ENCODE measurements around the gene BRCA2.
"Not testable (repeated sequence)": the region's sequence is repeated elsewhere in the genome, so short reads cannot be mapped to it uniquely, and the experiment has no call there.

Gene BRCA2

GRCh38 chr13:32317716-32318465, 2.6 kb downstream of the BRCA2 start:
- no peak overlapping the region for H3K4me3 ChIP-seq (replicated peaks in 1 of 2; ENCODE audit: low read depth in 2 of 2, low read length in 2 of 2)
- TF ChIP-seq CTCF (IDR thresholded peaks at IDR 0.05; ENCODE audit: low read depth, low read length), result no peak
- DNase-seq (ENCODE audit: low read depth in 2 of 2), result no peak

GRCh38 chr13:32320528-32320927, 5.2 kb downstream of the BRCA2 start:
- H3K4me3 ChIP-seq (replicated peaks in 1 of 2; ENCODE audit: low read depth in 2 of 2, low read length in 2 of 2), result no peak overlapping the region
- TF ChIP-seq CTCF (IDR thresholded peaks at IDR 0.05; ENCODE audit: low read depth, low read length), result no peak
- no peak for DNase-seq (ENCODE audit: low read depth in 2 of 2)

DNA sequence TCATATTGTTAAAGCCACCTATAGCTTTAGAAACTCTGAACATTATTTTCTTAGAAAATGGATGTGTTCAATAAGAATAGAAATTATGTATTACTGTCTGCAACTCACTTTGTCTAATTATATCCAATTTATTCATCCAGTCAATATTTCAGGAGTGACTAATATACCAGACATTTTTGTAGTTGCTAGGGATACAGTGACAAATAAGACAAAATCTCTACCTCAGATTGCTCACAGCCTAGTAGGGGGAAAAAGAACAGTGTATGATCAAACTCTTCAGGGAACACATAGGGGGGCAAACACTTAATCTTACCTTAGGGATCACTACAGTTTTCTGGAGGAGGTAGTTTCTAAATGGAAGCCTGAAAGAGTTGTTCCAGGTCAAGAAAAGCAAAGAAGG, 8.6 kb downstream of the BRCA2 start:
- no peak overlapping the region for H3K4me3 ChIP-seq (replicated peaks in 1 of 2; ENCODE audit: low read depth in 2 of 2, low read length in 2 of 2)
- peak; percentile 61 to 86 for DNase-seq (ENCODE audit: low read depth in 2 of 2)
- TF ChIP-seq CTCF (IDR thresholded peaks at IDR 0.05; ENCODE audit: low read depth, low read length), result no peak

DNA sequence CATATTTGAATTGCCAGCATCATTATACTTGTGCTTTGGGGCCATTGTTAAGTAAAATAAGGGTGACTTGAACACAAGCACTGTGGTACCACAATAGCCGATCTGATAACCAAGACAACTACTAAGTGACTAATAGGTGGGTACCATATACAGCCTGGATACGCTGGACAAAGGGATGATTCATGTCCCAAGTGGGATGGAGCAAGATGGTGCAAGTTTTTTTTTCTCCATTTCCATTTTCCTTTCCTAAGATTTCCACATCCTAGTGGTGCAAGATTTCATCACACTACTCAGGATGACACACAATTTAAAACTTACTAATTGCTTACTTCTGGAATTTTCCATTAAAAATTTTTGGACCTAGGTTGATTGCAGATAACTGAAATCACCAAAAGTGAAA, 15.1 kb downstream of the BRCA2 start:
- H3K4me3 ChIP-seq (replicated peaks in 1 of 2; ENCODE audit: low read depth in 2 of 2, low read length in 2 of 2), result no peak overlapping the region
- DNase-seq (ENCODE audit: low read depth in 2 of 2), result peak; percentile 79 to 94
- TF ChIP-seq CTCF (IDR thresholded peaks at IDR 0.05; ENCODE audit: low read depth, low read length), result no peak

GRCh38 chr13:32334671-32335070, 19.4 kb downstream of the BRCA2 start:
- no peak for TF ChIP-seq CTCF (IDR thresholded peaks at IDR 0.05; ENCODE audit: low read depth, low read length)
- DNase-seq (ENCODE audit: low read depth in 2 of 2), result peak; percentile 18 to 25

DNA sequence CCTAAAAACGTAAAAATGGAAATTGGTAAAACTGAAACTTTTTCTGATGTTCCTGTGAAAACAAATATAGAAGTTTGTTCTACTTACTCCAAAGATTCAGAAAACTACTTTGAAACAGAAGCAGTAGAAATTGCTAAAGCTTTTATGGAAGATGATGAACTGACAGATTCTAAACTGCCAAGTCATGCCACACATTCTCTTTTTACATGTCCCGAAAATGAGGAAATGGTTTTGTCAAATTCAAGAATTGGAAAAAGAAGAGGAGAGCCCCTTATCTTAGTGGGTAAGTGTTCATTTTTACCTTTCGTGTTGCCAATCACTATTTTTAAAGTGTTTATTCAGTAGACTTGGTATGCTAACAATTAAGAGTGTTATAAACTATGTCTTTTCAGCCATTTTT, 25.6 kb downstream of the BRCA2 start:
- TF ChIP-seq CTCF (IDR thresholded peaks at IDR 0.05; ENCODE audit: low read depth, low read length), result no peak
- no peak overlapping the region for H3K4me3 ChIP-seq (replicated peaks in 1 of 2; ENCODE audit: low read depth in 2 of 2, low read length in 2 of 2)
- no peak for DNase-seq (ENCODE audit: low read depth in 2 of 2)

More at GRCh38 chr13:32334671-32335070, 19.4 kb downstream of the BRCA2 start:
- H3K4me3 ChIP-seq (replicated peaks in 1 of 2; ENCODE audit: low read depth in 2 of 2, low read length in 2 of 2), result no peak overlapping the region

DNA sequence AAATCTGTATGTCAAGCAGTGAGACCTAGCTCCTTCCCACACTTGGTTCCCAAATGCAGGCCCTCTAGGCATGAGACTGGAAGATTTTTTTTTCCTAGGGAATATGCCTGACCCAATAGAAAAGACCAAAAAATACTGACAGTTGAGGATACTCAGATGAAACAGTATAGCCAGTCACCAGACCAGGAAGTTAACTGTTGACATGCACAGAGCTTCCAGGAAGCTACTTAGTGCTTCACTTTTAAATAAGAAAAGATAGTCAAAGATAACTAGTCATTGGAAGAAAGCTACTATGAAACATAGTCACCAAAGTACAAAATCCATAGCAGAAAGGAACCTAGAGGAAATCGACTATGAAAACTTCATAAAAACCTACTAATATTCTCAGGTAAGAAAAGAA, 32.3 kb downstream of the BRCA2 start:
- no peak for TF ChIP-seq CTCF (IDR thresholded peaks at IDR 0.05; ENCODE audit: low read depth, low read length)
- no peak overlapping the region for H3K4me3 ChIP-seq (replicated peaks in 1 of 2; ENCODE audit: low read depth in 2 of 2, low read length in 2 of 2)
- no peak for DNase-seq (ENCODE audit: low read depth in 2 of 2)

DNA sequence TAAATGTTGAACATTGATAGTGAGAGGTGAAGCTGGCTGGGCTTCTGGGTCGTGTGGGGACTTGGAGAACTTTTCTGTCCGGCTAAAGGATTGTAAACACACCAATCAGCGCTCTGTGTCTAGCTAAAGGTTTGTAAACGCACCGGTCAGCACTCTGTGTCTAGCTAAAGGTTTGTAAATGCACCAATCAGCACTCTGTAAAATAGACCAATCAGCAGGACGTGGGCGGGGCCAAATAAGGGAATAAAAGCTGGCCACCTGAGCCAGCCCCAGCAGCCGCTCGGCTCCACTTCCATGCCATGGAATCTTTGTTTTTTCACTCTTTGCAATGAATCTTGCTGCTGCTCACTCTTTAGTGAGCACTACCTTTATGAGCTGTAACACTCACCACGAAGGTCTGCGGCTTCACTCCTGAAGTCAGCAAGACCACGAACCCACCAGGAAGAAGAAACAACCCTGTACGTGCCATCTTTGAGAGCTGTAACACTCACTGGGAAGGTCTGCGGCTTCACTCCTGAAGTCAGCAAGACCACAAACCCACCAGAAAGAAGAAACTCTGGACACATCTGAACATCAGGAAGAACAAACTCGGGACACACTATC, 35.6 kb downstream of the BRCA2 start:
- H3K4me3 ChIP-seq (replicated peaks in 1 of 2; ENCODE audit: low read depth in 2 of 2, low read length in 2 of 2); DNase-seq (ENCODE audit: low read depth in 2 of 2): not testable (repeated sequence)
